Epithelial cell of proximal tubule (primary cell): ENCODE results near the gene KRT222. TPM values are rescaled to one million over a fixed set of nuclear protein-coding genes. Genes with fewer than 3 reads are reported as not detected.

Experiments
- DNase-seq: peaks from one replicate; pipeline ENCODE4 v3.0.0-alpha.2; 2011; ENCODE audit warnings: low read depth
- H3K4me3 ChIP-seq: 2 replicates; pipeline ENCODE4 v1.5.1; 2011; ENCODE audit warnings: low read depth, mild to moderate bottlenecking, low read length
- total RNA-seq: library from RNA; depleted of rRNA; stranded (reverse); fragments of >200 nt; gene quantifications from 2 replicates; pipeline ENCODE4 v1.2.3, GENCODE V29; 2015
- TF ChIP-seq, protein P1 (sequence below): conservative IDR thresholded peaks from 2 replicates; pipeline ENCODE4 v1.5.1; 2012; ENCODE audit warnings: low read depth, mild to moderate bottlenecking, low read length

KRT222 gene
- total RNA-seq, 1 donor from 2014 or later, result not detected

- TF ChIP-seq, protein P1, sequence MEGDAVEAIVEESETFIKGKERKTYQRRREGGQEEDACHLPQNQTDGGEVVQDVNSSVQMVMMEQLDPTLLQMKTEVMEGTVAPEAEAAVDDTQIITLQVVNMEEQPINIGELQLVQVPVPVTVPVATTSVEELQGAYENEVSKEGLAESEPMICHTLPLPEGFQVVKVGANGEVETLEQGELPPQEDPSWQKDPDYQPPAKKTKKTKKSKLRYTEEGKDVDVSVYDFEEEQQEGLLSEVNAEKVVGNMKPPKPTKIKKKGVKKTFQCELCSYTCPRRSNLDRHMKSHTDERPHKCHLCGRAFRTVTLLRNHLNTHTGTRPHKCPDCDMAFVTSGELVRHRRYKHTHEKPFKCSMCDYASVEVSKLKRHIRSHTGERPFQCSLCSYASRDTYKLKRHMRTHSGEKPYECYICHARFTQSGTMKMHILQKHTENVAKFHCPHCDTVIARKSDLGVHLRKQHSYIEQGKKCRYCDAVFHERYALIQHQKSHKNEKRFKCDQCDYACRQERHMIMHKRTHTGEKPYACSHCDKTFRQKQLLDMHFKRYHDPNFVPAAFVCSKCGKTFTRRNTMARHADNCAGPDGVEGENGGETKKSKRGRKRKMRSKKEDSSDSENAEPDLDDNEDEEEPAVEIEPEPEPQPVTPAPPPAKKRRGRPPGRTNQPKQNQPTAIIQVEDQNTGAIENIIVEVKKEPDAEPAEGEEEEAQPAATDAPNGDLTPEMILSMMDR, result no peak
- no peak overlapping the region for H3K4me3 ChIP-seq
- no peak for DNase-seq
Observed at GRCh38 chr17:40680998-40681397, 16.0 kb upstream of the KRT222 start.

- DNase-seq, result no peak
- TF ChIP-seq, protein P1, result no peak
- H3K4me3 ChIP-seq, result no peak overlapping the region
Observed at GRCh38 chr17:40679523-40679907, 14.5 kb upstream of the KRT222 start.

GRCh38 chr17:40678902-40679522 is 14.0 kb upstream of the KRT222 start:
- H3K4me3 ChIP-seq, result no peak overlapping the region
- TF ChIP-seq, protein P1, result no peak
- no peak for DNase-seq

- TF ChIP-seq, protein P1, result no peak
- DNase-seq, result no peak
- H3K4me3 ChIP-seq, result no peak overlapping the region
Observed at GRCh38 chr17:40675905-40676304, 10.9 kb upstream of the KRT222 start.

DNA sequence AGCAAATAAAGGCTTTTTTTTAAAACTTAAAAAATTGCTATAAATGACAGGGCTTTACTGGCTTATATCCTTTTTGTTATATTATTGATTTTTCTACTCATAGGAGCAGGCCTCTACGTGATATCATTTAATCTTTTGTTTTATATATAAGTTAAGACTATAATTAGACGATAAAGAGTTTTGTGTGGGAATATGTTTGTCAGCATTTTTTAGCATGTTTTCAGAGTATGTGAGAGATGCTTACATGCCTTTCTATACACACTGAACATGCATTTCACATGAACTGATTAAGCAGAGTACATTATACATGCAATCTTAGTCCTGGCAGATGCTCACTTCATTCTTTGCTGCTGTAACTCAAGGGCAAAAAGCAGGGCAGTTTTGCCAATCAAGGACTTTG is 7.7 kb upstream of the KRT222 start:
- TF ChIP-seq, protein P1, result no peak
- no peak for DNase-seq

DNA sequence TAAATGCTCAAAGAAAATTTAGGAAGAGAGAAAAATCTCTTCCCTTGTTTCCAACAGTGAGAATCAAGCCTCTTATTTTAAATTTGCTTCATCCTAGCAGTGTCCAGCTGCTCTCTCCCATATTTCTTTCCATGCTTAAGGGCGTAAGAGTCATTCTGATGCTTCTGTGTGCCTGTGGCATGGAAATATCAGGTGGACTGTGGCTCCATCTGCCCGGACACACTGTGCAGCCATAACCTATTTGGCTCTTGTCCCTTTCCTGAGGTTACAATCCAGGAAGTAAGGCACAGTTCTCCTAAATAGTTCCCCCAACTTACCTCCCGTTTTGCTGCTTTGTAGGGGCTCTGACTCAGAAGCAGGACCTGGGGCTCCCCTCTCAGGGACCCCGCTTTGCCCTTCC is 6.3 kb upstream of the KRT222 start:
- no peak for DNase-seq
- no peak overlapping the region for H3K4me3 ChIP-seq
- TF ChIP-seq, protein P1, result no peak

More for the DNA sequence above, 7.7 kb upstream of the KRT222 start:
- no peak overlapping the region for H3K4me3 ChIP-seq

- H3K4me3 ChIP-seq, result no peak overlapping the region
- DNase-seq, result no peak
- TF ChIP-seq, protein P1, result no peak
Observed at GRCh38 chr17:40666331-40666730, 1.4 kb upstream of the KRT222 start.
